Adrenal gland (tissue), 5 donors: ENCODE results near the gene TOLLIP.
"Not testable (repeated sequence)": the region's sequence is repeated elsewhere in the genome, so short reads cannot be mapped to it uniquely, and the experiment has no call there.

Experiments used
- POLR2A ChIP-seq, 2 donors: fragments of 450-650 bp; IDR thresholded peaks; one replicate each; pipeline ENCODE4 v1.6.1; 2017; ENCODE audit warnings: antibody characterized with exemption in 2 of 2, mild to moderate bottlenecking in 2 of 2, moderate library complexity in 1 of 2
- TF ChIP-seq, protein P1 (sequence below), 6 experiments: fragments of 450-650 bp in 4 of 6; fragments of 200-600 bp in 2 of 6; sonication (generic) in 1 of 6; IDR thresholded peaks; 1 replicate in 5 of 6; 2 replicates in 1 of 6; pipeline versions ENCODE4 v1.5.1 to v1.8.0; 2016 to 2021; ENCODE audit warnings: antibody characterized with exemption in 6 of 6, mild to moderate bottlenecking in 2 of 6, moderate library complexity in 1 of 6
- donor health status: DM: no; HTN: no; CAD: no.

DNA sequence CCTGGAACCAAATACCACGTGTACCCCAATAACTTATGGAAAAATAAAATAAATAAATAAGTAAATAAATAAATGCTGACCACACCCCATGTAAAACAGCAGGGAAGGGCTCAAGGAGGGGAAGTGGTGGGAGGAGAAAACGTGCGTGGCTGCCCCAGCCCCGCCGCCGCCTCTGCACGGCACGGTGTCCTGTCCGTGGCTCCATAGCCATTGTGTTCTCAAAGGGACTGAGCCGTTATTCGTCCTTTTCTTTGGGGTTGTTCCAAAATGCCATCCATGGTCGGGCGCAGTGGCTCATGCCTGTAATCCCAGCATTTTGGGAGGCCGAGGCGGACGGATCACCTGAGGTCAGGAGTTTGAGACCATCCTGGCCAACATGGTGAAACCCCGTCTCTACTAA is 49.5 kb upstream of the TOLLIP start:
- not testable (repeated sequence) for TF ChIP-seq POLR2A (IDR thresholded peaks at IDR 0.05)
- TF ChIP-seq, protein P1, sequence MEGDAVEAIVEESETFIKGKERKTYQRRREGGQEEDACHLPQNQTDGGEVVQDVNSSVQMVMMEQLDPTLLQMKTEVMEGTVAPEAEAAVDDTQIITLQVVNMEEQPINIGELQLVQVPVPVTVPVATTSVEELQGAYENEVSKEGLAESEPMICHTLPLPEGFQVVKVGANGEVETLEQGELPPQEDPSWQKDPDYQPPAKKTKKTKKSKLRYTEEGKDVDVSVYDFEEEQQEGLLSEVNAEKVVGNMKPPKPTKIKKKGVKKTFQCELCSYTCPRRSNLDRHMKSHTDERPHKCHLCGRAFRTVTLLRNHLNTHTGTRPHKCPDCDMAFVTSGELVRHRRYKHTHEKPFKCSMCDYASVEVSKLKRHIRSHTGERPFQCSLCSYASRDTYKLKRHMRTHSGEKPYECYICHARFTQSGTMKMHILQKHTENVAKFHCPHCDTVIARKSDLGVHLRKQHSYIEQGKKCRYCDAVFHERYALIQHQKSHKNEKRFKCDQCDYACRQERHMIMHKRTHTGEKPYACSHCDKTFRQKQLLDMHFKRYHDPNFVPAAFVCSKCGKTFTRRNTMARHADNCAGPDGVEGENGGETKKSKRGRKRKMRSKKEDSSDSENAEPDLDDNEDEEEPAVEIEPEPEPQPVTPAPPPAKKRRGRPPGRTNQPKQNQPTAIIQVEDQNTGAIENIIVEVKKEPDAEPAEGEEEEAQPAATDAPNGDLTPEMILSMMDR (IDR thresholded peaks at IDR 0.05), result not testable (repeated sequence)
